ENCODE measurements around the gene RNPC3. TPM values are rescaled to one million over a fixed set of nuclear protein-coding genes. Genes with fewer than 3 reads are reported as not detected.
A peak's percentile ranks its signal among the peaks of the same experiment; 100 is the strongest.
"Not testable (repeated sequence)": the region's sequence is repeated elsewhere in the genome, so short reads cannot be mapped to it uniquely, and the experiment has no call there.

RNPC3 gene
- total RNA-seq, 4 donors from 2014 or later = 23.7 to 44.0 (median 29.3) TPM

DNA sequence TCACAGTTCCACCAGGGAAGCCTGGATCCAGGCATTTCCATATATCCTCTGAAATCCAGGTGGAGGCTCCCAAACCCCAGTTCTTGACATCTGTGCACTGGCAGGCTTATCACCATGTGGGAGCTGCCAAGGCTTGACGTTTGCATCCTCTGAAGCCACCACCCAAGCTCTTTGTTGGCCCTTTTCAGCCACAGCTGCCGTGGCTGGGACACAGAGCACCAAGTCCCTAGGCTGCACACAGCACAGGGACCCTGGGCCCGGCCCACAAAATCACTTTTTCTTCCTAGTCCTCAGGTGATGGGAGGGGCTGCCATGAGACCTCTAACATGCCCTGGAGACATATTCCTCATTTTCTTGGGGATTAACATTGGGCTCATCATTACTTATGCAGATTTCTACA, 22.3 kb downstream of the RNPC3 start:
- ATAC-seq (ENCODE audit: low FRiP score) (no peak), DNase-seq (ENCODE audit: low spot score) (no peak)
- TF ChIP-seq, protein P1, sequence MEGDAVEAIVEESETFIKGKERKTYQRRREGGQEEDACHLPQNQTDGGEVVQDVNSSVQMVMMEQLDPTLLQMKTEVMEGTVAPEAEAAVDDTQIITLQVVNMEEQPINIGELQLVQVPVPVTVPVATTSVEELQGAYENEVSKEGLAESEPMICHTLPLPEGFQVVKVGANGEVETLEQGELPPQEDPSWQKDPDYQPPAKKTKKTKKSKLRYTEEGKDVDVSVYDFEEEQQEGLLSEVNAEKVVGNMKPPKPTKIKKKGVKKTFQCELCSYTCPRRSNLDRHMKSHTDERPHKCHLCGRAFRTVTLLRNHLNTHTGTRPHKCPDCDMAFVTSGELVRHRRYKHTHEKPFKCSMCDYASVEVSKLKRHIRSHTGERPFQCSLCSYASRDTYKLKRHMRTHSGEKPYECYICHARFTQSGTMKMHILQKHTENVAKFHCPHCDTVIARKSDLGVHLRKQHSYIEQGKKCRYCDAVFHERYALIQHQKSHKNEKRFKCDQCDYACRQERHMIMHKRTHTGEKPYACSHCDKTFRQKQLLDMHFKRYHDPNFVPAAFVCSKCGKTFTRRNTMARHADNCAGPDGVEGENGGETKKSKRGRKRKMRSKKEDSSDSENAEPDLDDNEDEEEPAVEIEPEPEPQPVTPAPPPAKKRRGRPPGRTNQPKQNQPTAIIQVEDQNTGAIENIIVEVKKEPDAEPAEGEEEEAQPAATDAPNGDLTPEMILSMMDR (IDR thresholded peaks at IDR 0.05) = no peak

DNA sequence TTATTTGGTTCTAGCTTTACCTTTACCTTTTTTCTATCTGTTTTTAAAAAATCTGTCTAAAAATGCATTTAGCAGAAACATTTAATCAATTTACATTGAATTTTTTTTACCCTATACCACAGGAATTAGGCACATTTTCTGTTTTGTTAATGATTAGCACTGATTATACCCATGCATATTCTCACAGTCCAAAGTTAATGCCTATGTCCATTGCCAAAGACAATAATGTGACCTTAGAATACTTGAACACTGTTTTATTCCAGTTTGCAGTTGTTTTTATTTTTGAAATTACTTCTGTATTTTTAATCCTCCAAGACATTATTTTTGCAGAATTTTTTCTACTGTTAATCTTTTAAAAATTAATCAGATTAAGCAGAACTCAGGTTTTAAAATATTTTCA, 34.9 kb downstream of the RNPC3 start:
- DNase-seq (ENCODE audit: low spot score) (no peak), ATAC-seq (ENCODE audit: low FRiP score) (no peak)
- TF ChIP-seq, protein P1 (IDR thresholded peaks at IDR 0.05) = no peak

DNA sequence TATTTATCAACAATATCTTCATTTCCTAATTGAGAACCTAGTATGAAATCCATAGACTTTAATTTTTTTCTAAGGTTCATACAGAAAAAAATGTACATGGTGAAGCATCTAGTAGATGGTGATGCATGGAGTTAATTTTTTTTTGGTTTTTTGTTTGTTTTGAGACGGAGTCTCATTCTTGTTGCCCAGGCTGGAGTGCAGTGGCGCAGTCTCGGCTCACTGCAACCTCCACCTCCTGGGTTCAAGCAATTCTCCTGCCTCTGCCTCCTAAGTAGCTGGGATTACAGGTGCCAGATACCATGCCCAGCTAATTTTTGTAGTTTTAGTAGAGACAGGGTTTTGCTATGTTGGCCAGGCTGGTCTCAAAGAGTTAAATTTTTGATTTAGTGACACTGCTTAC, 35.6 kb downstream of the RNPC3 start:
- not testable (repeated sequence) for ATAC-seq (ENCODE audit: low FRiP score); DNase-seq (ENCODE audit: low spot score)

DNA sequence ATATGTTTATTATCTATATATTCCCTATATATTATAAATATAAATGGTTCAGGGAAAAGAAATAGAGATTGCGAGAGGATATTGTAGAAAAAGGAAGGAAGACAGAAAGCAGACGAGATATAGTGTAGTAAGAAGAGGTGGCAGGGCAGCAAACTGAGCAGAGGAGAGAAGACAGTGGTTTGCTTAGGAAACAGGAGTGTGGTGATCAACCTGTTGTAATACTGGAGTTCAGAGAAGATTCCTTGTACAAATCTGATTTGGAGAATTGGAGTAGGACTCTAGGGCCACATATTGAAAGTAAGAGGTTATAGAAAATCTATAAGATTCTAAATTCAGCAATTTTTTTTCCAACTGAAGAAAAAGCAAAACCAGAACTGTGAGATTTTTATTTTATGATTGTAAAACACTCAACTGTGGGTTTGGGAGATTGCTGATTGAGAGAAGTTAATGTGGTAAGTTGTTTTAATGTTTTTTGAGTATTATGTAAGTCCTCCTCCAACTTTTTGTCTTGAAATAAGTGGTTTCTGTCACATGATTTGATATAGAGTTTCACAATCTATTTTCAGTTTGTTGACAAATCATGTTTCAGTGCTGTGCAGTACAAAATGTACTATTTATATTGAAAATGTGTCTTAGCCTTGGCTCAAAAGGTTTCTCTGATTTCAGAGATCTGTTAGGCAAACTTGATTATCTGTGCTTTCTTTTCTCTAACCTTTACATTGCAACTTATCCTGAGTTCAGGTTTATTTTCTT, 36.3 kb downstream of the RNPC3 start:
- TF ChIP-seq, protein P1 (IDR thresholded peaks at IDR 0.05) = no peak
- no peak for DNase-seq (ENCODE audit: low spot score)
- peak; percentile 68 for ATAC-seq (ENCODE audit: low FRiP score)

DNA sequence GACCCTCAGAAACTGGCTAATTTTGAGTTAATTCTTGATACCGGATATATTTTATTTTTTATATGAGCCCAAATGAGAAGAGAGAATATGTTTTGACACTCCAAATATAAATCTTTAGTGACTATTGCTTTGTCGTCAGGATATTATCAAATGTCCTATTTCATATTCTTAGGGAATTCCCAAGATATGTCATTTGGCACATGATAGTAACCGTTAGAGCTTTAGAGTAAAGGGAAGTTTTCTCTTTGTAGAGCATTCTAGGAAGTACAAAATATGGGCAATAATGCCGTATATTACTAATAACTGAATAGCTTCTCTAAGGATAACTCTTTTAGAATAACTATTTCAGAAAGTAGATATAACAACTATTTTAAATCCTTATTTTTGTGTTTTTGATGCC, 37.6 kb downstream of the RNPC3 start:
- ATAC-seq (ENCODE audit: low FRiP score) (no peak), DNase-seq (ENCODE audit: low spot score) (no peak)
- TF ChIP-seq, protein P1 (IDR thresholded peaks at IDR 0.05) = no peak

DNA sequence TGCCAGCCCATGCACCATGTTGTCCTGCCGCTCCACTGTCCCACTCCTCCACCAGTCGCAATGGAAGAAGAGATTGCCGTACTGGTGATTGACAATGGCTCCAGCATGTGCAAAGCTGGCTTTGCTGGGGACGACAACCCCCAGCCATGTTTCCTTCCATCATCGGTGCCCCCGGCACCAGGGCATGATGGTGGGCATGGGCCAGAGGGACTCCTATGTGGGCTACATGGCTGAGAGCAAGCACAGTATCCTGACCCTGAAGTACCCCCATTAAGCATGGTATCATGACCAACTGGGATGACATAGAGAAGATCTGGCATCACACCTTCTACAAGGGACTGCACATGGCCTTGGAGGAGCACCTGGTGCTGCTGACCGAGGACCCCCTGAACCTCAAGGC, 44.0 kb downstream of the RNPC3 start:
- TF ChIP-seq, protein P1 (IDR thresholded peaks at IDR 0.05) = no peak
- ATAC-seq (ENCODE audit: low FRiP score) (no peak), DNase-seq (ENCODE audit: low spot score) (no peak)

DNA sequence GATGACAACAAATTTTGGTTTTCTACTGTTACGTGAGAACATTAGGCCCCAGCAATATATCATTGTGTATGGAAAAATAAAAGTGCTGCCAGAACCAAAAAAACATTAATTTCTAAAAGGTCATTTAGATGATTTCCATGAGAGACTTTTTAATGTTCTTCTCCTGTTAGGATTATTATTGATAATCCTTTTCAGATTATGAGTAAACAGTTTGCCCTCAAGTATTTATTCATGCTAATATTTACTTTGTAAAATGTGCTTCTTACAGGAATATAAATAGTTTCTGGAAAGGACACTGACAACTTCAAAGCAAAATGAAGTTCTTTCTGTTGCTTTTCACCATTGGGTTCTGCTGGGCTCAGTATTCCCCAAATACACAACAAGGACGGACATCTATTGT, 45.8 kb downstream of the RNPC3 start, which contains the start of gene AMY2B:
Gene AMY2B (plus strand): TSS at position 301 of the 400 bp plus-strand sequence. CDS start 14 bp downstream, at position 315.
- ATAC-seq (ENCODE audit: low FRiP score); DNase-seq (ENCODE audit: low spot score): not testable (repeated sequence)

DNA sequence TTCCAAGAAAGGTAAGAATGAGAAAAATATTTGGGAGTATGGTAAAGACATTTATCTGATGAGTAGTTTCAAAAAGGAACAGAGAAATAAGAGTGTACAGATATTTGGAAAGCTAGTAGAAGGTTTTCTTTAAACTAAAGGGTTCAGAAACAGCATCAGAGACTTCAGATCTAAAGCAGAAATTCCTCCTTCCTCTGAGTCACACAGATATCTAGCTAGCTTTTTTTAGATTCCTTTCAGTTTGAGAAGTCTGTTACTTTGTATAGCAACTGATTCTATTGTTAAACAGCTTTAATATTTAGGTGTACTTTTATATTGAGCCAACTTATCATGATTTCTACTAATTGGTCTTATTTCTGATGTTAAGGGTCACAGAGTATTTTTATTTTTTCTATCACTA, 50.6 kb downstream of the RNPC3 start:
- ATAC-seq (ENCODE audit: low FRiP score) (no peak), DNase-seq (ENCODE audit: low spot score) (no peak)
- TF ChIP-seq, protein P1 (IDR thresholded peaks at IDR 0.05) = no peak

DNA sequence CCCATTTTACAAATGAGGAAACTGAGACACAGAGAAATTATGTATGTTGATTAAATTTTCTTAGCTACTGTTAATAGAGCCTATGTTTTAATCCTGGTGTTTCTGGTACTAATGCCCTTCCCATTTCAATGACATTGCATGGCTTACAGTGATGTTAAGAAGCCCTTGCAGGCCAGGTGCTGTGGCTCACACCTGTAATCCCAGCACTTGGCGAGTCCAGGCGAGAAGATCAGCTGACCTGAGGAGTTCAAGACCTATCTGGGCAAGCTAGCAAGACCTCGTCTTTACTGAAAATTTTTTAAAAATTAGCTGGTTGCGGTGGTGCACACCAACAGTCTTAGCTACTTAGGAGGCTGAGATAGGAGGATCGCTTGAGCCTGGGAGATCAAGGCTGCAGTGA, 51.3 kb downstream of the RNPC3 start:
- not testable (repeated sequence) for ATAC-seq (ENCODE audit: low FRiP score); DNase-seq (ENCODE audit: low spot score)

Data from omental fat pad (tissue), 4 donors.